Esophagus muscularis mucosa (tissue), 4 donors: ENCODE measurements around the gene TRABD2A.

Experiments
- EP300 ChIP-seq: sonication (generic); formaldehyde crosslinking; IDR thresholded peaks from one replicate; pipeline ENCODE4 v1.6.1; 2017; ENCODE audit warnings: antibody characterized with exemption
- POLR2A ChIP-seq: fragments of 450-650 bp; IDR thresholded peaks from one replicate; pipeline ENCODE4 v1.6.1; 2017; ENCODE audit warnings: antibody characterized with exemption, moderate library complexity, mild to moderate bottlenecking, low read depth
- POLR2AphosphoS5 ChIP-seq, 2 donors: sonication (generic); formaldehyde crosslinking; IDR thresholded peaks; one replicate each; pipeline ENCODE4 v1.6.1; 2017; ENCODE audit warnings: antibody characterized with exemption in 2 of 2
- TF ChIP-seq, protein P1 (sequence below), 3 experiments: fragments of 200-600 bp in 2 of 3; fragments of 450-650 bp in 1 of 3; sonication (generic) in 2 of 3; IDR thresholded peaks; one replicate each; pipeline ENCODE4 v1.5.1; 2017 to 2019; ENCODE audit warnings: antibody characterized with exemption in 3 of 3, mild to moderate bottlenecking in 2 of 3, moderate library complexity in 1 of 3

- TF ChIP-seq, protein P1, sequence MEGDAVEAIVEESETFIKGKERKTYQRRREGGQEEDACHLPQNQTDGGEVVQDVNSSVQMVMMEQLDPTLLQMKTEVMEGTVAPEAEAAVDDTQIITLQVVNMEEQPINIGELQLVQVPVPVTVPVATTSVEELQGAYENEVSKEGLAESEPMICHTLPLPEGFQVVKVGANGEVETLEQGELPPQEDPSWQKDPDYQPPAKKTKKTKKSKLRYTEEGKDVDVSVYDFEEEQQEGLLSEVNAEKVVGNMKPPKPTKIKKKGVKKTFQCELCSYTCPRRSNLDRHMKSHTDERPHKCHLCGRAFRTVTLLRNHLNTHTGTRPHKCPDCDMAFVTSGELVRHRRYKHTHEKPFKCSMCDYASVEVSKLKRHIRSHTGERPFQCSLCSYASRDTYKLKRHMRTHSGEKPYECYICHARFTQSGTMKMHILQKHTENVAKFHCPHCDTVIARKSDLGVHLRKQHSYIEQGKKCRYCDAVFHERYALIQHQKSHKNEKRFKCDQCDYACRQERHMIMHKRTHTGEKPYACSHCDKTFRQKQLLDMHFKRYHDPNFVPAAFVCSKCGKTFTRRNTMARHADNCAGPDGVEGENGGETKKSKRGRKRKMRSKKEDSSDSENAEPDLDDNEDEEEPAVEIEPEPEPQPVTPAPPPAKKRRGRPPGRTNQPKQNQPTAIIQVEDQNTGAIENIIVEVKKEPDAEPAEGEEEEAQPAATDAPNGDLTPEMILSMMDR (IDR thresholded peaks at IDR 0.05): no peak
- TF ChIP-seq EP300 (no peak), POLR2AphosphoS5 (IDR thresholded peaks at IDR 0.05) (no peak), POLR2A (no peak)
Measured at GRCh38 chr2:84836215-84836614, 44.7 kb downstream of the TRABD2A start.
